Activated naive CD4-positive, alpha-beta T cell treated with anti-CD3 and anti-CD28 coated beads, Interleukin-2, amount 10 ng/mL, durations not matched to agents 7 days and 5 days (primary cell): Measurements from ENCODE around the gene SORBS2.

Experiments
- CTCF ChIA-PET: fragments of 350-600 bp; sonication (Branson Sonifier 250); formaldehyde crosslinking; loops from one replicate; lab custom pipeline; 2021; ENCODE audit warnings: antibody characterized with exemption; lab: Charles Lee
- DNase-seq: peaks from one replicate; pipeline ENCODE4 v3.0.0-alpha.2; 2020
- H3K27ac Mint-ChIP-seq: one replicate; pipeline ENCODE4 v1.8.0; 2021; ENCODE audit warnings: mild to moderate bottlenecking, moderate library complexity, mixed read lengths
- H3K27me3 Mint-ChIP-seq: one replicate; pipeline ENCODE4 v1.8.0; 2021; ENCODE audit warnings: mild to moderate bottlenecking, mixed read lengths
- H3K36me3 Mint-ChIP-seq: one replicate; pipeline ENCODE4 v1.8.0; 2021; ENCODE audit warnings: mixed read lengths
- H3K4me1 Mint-ChIP-seq: one replicate; pipeline ENCODE4 v1.8.0; 2021; ENCODE audit warnings: mixed read lengths
- H3K4me3 Mint-ChIP-seq: one replicate; pipeline ENCODE4 v1.8.0; 2021; ENCODE audit warnings: mild to moderate bottlenecking, moderate library complexity, mixed read lengths
- H3K9me3 Mint-ChIP-seq: one replicate; pipeline ENCODE4 v1.8.0; 2021; ENCODE audit warnings: mixed read lengths

SORBS2 gene

GRCh38 chr4:185542626-185543315 is 269.2 kb downstream of the SORBS2 start:
- peaks cover 9% of the 10 kb centered on the region for H3K27me3 Mint-ChIP-seq
- no peak overlapping the region for H3K4me3 Mint-ChIP-seq
- DNase-seq, result no peak
- no peaks in the 10 kb centered on the region for H3K4me1 Mint-ChIP-seq
- no peaks in the 10 kb centered on the region for H3K36me3 Mint-ChIP-seq
- no peaks in the 10 kb centered on the region for H3K9me3 Mint-ChIP-seq
- H3K27ac Mint-ChIP-seq, result no peak overlapping the region
- CTCF ChIA-PET, result no interaction called here

GRCh38 chr4:185541251-185541727 is 270.7 kb downstream of the SORBS2 start:
- Mint-ChIP-seq H3K9me3 (no peaks in the 10 kb centered on the region), H3K4me3 (no peak overlapping the region), H3K36me3 (no peaks in the 10 kb centered on the region), H3K27me3 (peaks cover 9% of the 10 kb centered on the region), H3K27ac (no peak overlapping the region), H3K4me1 (no peaks in the 10 kb centered on the region)
- DNase-seq, result no peak
- CTCF ChIA-PET, result no interaction called here

GRCh38 chr4:185540487-185541120 is 271.4 kb downstream of the SORBS2 start:
- Mint-ChIP-seq H3K36me3 (no peaks in the 10 kb centered on the region), H3K9me3 (no peaks in the 10 kb centered on the region), H3K27ac (no peak overlapping the region), H3K4me1 (peaks cover 2% of the 10 kb centered on the region), H3K27me3 (peaks cover 9% of the 10 kb centered on the region), H3K4me3 (no peak overlapping the region)
- DNase-seq, result no peak
- CTCF ChIA-PET, result no interaction called here

GRCh38 chr4:185540040-185540439 is 272.0 kb downstream of the SORBS2 start:
- H3K9me3 Mint-ChIP-seq, result no peaks in the 10 kb centered on the region
- CTCF ChIA-PET, result no interaction called here
- no peak overlapping the region for H3K27ac Mint-ChIP-seq
- H3K4me3 Mint-ChIP-seq, result no peak overlapping the region
- no peaks in the 10 kb centered on the region for H3K36me3 Mint-ChIP-seq
- peaks cover 9% of the 10 kb centered on the region for H3K27me3 Mint-ChIP-seq
- no peak for DNase-seq
- H3K4me1 Mint-ChIP-seq, result peaks cover 2% of the 10 kb centered on the region

- Mint-ChIP-seq H3K4me3 (no peak overlapping the region), H3K4me1 (peaks cover 5% of the 10 kb centered on the region)
Observed at GRCh38 chr4:185538806-185539205, 273.2 kb downstream of the SORBS2 start.

GRCh38 chr4:185536411-185536709 is 275.6 kb downstream of the SORBS2 start:
- CTCF ChIA-PET, result no interaction called here
- H3K9me3 Mint-ChIP-seq, result no peaks in the 10 kb centered on the region
- H3K36me3 Mint-ChIP-seq, result no peaks in the 10 kb centered on the region
- peaks cover 16% of the 10 kb centered on the region for H3K27me3 Mint-ChIP-seq
- H3K4me3 Mint-ChIP-seq, result no peak overlapping the region
- DNase-seq, result no peak
- H3K4me1 Mint-ChIP-seq, result peaks cover 5% of the 10 kb centered on the region
- H3K27ac Mint-ChIP-seq, result no peak overlapping the region

More at GRCh38 chr4:185538806-185539205, 273.2 kb downstream of the SORBS2 start:
- no peaks in the 10 kb centered on the region for H3K9me3 Mint-ChIP-seq
- no peak for DNase-seq
- H3K27me3 Mint-ChIP-seq, result peaks cover 12% of the 10 kb centered on the region
- CTCF ChIA-PET, result no interaction called here
- H3K27ac Mint-ChIP-seq, result no peak overlapping the region
- H3K36me3 Mint-ChIP-seq, result no peaks in the 10 kb centered on the region

GRCh38 chr4:185535612-185536410 is 276.2 kb downstream of the SORBS2 start:
- no peak for DNase-seq
- CTCF ChIA-PET, result no interaction called here
- Mint-ChIP-seq H3K4me1 (peaks cover 5% of the 10 kb centered on the region), H3K27me3 (peaks cover 14% of the 10 kb centered on the region), H3K9me3 (no peaks in the 10 kb centered on the region), H3K4me3 (no peak overlapping the region), H3K36me3 (no peaks in the 10 kb centered on the region), H3K27ac (no peak overlapping the region)
